GM19193 (cell line): ENCODE data around the gene ULK4.

Experiments used
- POLR2A ChIP-seq: IDR thresholded peaks from 4 replicates; pipeline ENCODE4 v1.6.1; 2011; ENCODE audit not compliant: insufficient read depth, insufficient read length; ENCODE audit errors: extremely low read depth

The ULK4 gene

GRCh38 chr3:41717641-41718040 is 244.3 kb downstream of the ULK4 start:
- no peak for TF ChIP-seq POLR2A

GRCh38 chr3:41716471-41716870 is 245.4 kb downstream of the ULK4 start:
- TF ChIP-seq POLR2A = no peak

DNA sequence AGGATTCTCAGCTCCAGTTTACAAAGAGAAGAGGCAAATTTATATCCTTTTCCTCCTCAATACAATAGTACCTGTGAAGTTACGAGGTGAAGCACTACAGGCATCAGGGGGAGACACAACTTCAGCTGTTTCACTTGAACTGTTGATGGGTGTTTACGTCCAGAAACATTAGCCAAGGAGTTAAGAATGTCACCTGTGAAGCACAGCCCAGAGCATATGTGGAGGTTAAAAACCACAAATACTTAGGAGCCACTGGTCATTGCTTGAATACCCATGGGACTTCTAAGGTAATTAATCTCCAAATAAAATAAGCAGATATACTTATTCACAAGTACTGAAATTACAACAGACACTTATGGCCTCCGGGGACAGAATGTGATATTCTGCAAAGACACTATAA is 246.5 kb downstream of the ULK4 start:
- TF ChIP-seq POLR2A = no peak

DNA sequence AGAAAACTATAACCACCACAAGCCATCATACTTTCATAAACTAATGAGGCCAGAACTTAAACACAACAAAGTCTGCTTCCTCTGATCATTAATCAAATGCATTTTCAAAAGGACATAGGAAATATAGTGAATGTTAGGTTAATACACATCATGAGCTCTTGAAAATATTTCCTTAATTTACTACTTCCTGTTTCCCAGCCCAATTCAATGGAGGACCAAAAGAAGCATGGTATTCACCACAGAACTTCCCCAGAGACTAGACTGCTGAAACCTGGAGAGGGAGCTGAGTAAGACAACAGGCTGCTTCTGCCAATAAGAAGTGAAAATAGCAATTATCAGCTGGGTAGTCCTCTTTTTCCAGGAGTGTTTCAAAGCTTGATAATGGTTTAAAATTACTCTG is 250.3 kb downstream of the ULK4 start:
- no peak for TF ChIP-seq POLR2A

- TF ChIP-seq POLR2A = no peak
These were observed 251.1 kb downstream of the ULK4 start for GRCh38 chr3:41710646-41711388.

GRCh38 chr3:41708176-41708575 is 253.7 kb downstream of the ULK4 start:
- TF ChIP-seq POLR2A = no peak

DNA sequence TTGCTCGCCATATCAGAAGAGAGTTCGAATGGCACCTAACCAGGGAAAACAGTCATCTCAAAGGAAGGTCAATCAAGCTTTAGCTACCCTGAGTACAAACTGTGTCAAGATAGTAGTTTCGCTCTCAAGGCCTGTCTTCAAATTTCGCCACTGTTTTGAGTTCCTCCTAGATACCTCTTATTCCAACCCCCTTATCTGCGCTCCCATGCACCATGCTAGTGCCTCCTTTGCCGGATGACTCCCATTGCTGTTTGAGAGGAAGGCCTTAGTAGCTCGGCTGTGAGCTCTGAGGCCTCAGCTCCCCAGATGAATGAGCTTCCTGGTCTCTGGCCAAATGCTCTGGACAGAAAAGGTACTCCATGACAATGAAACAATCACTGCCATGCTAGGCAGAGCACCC is 256.0 kb downstream of the ULK4 start:
- TF ChIP-seq POLR2A = no peak

- TF ChIP-seq POLR2A = no peak
These were observed 260.7 kb downstream of the ULK4 start for GRCh38 chr3:41701191-41701698.

DNA sequence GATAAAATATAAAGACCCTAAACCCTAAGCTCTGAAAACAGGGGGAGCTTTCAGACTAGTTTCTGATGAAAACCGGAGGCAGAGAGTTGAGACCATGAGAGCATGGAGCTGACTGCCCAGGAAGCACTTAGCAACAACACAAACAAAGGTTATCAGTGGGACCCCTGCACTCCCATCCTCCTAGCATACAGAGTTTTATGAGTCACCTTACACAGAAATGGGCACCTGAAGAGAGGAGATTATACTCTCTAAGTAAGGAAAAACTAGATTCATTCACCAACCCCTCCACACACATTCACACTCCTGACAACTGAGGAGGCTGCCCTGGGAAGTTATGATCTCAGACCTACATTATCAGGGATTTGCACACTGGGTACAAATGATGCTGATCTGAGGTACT is 261.7 kb downstream of the ULK4 start:
- no peak for TF ChIP-seq POLR2A

DNA sequence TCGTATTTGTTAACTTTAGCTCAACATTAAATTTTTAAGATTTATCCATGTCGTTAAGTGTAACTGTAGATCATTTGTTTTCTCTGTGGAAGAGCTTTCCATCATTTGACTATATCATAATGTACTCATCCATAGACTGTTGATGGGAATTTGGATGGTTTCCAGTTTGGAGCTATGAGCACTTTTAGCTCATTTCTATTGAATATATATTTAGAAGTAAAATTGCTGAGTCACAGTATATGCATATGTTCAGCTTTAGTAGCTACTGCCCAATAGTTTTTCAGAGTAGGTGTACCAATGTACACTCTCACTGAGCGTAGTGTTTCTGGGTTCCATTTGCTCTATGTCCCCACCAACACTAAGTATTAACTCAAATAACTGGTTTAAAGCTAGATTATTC is 263.0 kb downstream of the ULK4 start:
- no peak for TF ChIP-seq POLR2A

GRCh38 chr3:41697702-41698101 is 264.2 kb downstream of the ULK4 start:
- TF ChIP-seq POLR2A = no peak

GRCh38 chr3:41693799-41694198 is 268.1 kb downstream of the ULK4 start:
- TF ChIP-seq POLR2A = no peak

- TF ChIP-seq POLR2A = no peak
These were observed 270.9 kb downstream of the ULK4 start for GRCh38 chr3:41690766-41691563.

DNA sequence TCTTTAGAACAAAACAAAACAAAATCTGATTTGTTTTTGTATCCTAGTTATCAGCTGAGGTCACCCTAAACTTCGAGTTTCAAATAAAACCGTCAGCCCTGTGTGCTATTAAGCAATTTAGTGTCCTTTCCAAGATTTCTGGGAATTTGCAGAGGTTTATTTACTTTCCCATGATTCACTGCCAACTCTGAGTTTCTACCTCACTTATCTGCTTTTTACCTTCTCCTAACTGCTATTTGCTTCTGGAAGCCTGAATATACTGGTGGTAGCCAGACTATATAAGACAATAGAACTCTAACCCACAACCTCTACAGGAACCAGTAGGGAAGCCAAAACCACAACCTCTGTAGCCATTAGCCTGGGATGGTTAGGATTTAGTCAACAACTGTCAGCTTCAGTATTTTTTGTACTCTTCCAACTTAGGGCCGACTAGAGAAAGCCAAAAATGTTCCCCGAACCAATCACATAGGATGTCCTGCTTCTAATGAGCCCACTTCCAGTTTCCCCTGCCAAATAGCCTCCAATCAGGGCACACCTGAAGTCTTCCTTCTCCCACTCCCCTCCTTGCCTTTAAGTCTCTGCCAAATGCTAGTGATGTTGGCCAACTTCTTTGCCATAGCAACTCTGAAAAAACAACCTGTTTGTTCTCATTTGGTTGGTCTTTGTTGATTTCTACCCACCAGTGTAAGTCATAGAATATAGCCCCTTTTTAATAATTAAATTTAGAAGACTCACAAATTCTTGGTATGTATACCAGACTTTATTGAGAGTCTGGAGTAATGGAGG is 273.1 kb downstream of the ULK4 start:
- TF ChIP-seq POLR2A = no peak
